Stomach smooth muscle (tissue), 2 donors: ENCODE results near the gene PSMB7.

Experiments used
- H3K27ac ChIP-seq: one replicate; pipeline ENCODE4 v1.7.0; 2013; ENCODE audit warnings: mild to moderate bottlenecking, low read length, inconsistent platforms
- H3K27me3 ChIP-seq, 2 donors: one replicate each; pipeline ENCODE4 v1.7.0; 2013; ENCODE audit warnings: low read length in 2 of 2; ENCODE audit not compliant: insufficient read depth in 2 of 2, control insufficient read depth in 1 of 2
- H3K36me3 ChIP-seq, 2 donors: one replicate each; pipeline ENCODE4 v1.7.0; 2013; ENCODE audit warnings: low read length in 2 of 2; ENCODE audit not compliant: control insufficient read depth in 2 of 2, insufficient read depth in 2 of 2
- H3K4me1 ChIP-seq: one replicate; pipeline ENCODE4 v1.7.0; 2013; ENCODE audit warnings: low read length; ENCODE audit not compliant: control insufficient read depth, insufficient read depth
- H3K4me3 ChIP-seq, 2 donors: one replicate each; pipeline ENCODE4 v1.7.0; 2013; ENCODE audit warnings: low read length in 2 of 2
- H3K9ac ChIP-seq, 2 donors: one replicate each; pipeline ENCODE4 v1.7.0; 2013; ENCODE audit warnings: low read length in 2 of 2, mild to moderate bottlenecking in 1 of 2
- H3K9me3 ChIP-seq, 2 donors: one replicate each; pipeline ENCODE4 v1.7.0; 2013; ENCODE audit warnings: low read length in 2 of 2; ENCODE audit not compliant: control insufficient read depth in 2 of 2
- donor health status: healthy.
- donor health status: Pancreatic carcinoma.

PSMB7 gene

DNA sequence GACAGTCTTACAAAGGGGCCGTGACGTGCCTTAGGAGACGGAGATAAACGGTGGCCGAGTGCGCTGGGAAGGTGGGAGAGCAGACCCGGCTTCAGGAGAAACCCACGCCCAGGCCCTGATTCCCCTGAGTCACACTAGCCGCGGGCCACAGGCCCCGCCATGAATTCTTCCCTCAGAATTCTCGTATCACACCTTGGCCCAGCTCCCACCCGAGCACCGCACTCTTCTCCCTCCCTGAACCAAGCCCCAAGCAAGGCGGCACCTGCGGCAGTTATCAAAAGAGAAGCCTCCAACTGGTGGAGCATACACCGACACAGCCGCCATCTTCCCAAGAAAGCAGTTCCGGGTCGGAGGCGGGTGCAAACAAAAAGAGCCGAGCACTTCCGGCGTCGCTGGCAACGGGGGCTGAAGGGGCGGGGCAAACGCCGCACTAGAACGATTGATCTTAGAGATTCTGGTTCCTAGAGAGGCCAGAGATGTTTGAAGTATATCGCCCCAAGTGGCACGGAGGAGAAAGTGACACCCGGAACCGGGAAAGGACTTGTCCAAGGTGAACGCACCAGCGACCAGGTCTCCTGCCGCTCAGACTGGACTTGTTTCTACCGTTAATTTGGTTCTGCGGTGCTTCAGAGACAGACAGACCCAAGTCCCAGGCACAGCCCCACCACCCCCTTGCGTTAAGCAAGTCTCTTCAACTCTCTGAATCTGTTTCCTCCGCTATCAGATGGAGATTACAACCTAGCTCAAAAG lies at the start of gene PSMB7:
Gene PSMB7, minus strand, starts transcription at position 341 of the 750 bp plus-strand sequence. Its CDS starts 17 bp downstream, at position 324.
- Histone ChIP-seq H3K27me3 (no peaks in the 10 kb centered on the region), H3K27ac (no peak within 1 kb of the TSS)

DNA sequence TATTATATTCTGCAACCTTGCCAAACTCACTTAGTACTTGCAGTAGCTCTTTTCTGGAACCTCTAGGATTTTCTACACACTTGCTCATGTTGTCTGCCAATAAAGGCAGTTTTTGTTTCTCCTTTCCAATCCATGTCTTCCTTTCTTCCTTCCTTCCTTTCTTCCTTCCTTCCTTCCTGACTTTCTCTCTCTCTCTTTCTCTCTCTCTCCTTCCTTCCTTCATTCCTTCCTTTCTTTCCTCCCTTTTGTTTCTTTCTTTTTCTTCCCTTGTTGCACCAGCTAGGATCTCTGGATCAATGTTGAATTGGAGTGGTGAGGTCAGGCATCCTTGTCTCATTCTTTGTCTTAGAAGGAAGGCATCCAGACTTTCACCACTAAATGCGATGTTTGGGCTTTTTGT lies 47.5 kb upstream of the PSMB7 start:
- no peak overlapping the region for H3K9ac ChIP-seq
- no peaks in the 10 kb centered on the region for H3K4me1 ChIP-seq
- H3K27me3 ChIP-seq, result peaks cover 0 to 2% of the 10 kb centered on the region in 2 donors
- no peaks in the 10 kb centered on the region for H3K36me3 ChIP-seq
- no peaks in the 10 kb centered on the region for H3K9me3 ChIP-seq
- H3K27ac ChIP-seq, result no peak overlapping the region
- H3K4me3 ChIP-seq, result no peak overlapping the region

More for the DNA sequence above, at the start of gene PSMB7:
- Histone ChIP-seq H3K9me3 (peaks cover 0 to 3% of the 10 kb centered on the region in 2 donors), H3K36me3 (peaks cover 15 to 26% of the 10 kb centered on the region in 2 donors), H3K4me1 (peaks cover 9% of the 10 kb centered on the region), H3K9ac (peak within 1 kb of the TSS; percentile 93 to 95), H3K4me3 (peak within 1 kb of the TSS; percentile 98 to 99)

DNA sequence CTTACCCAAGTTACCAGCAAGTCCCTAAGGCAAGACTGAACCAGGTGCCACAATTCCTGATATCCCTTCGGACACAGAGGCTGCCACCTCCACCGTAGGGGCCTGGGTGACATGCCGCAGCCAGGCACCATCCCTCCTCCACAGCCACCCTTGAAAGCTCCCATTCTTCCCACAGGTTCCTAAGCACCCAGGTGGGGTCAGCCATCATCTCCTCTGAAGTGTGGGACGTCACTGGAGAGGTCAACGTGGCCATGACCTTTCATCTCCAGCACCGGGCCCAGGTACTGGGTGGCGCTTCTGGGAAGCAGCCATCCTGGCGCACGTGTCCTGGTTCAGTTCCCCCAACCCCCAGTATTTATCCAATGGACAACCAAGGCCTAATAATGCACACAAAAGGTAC lies 43.2 kb upstream of the PSMB7 start:
- no peak overlapping the region for H3K4me3 ChIP-seq
- H3K36me3 ChIP-seq, result no peaks in the 10 kb centered on the region
- no peaks in the 10 kb centered on the region for H3K4me1 ChIP-seq
- H3K27me3 ChIP-seq, result peaks cover 9 to 11% of the 10 kb centered on the region in 2 donors
- no peak overlapping the region for H3K27ac ChIP-seq
- no peaks in the 10 kb centered on the region for H3K9me3 ChIP-seq
- no peak overlapping the region for H3K9ac ChIP-seq

DNA sequence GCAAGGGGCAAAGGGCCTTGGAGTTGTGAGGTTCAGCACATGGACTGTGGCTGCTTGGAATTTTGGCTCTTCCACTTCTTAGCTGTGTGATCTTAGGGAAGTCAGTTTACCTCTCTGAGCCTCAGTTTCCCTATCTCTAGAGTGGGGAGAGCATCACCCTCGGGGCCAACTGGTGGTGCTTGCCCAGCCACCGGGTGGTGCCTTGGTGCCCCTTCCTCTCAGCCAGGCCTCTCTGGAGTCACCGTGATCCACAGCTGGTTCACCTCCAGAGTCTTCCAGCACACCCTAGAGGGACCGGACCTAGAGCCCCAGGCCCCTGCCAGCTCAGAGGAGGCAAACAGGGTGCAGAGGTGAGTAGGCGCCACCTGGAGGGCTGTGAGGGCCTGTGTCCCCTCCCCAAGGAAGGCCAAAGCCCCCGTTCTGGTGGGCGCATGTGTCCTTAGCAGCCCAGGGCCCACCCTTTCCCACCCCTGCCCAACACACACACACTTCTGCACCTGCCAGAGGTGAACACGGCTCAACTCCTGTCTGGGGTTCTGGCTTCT lies 42.7 kb upstream of the PSMB7 start:
- no peaks in the 10 kb centered on the region for H3K36me3 ChIP-seq
- H3K9me3 ChIP-seq, result no peaks in the 10 kb centered on the region
- H3K4me3 ChIP-seq, result no peak overlapping the region
- no peak overlapping the region for H3K9ac ChIP-seq
- H3K27me3 ChIP-seq, result peaks cover 9 to 16% of the 10 kb centered on the region in 2 donors
- no peak overlapping the region for H3K27ac ChIP-seq
- H3K4me1 ChIP-seq, result peaks cover 5% of the 10 kb centered on the region

DNA sequence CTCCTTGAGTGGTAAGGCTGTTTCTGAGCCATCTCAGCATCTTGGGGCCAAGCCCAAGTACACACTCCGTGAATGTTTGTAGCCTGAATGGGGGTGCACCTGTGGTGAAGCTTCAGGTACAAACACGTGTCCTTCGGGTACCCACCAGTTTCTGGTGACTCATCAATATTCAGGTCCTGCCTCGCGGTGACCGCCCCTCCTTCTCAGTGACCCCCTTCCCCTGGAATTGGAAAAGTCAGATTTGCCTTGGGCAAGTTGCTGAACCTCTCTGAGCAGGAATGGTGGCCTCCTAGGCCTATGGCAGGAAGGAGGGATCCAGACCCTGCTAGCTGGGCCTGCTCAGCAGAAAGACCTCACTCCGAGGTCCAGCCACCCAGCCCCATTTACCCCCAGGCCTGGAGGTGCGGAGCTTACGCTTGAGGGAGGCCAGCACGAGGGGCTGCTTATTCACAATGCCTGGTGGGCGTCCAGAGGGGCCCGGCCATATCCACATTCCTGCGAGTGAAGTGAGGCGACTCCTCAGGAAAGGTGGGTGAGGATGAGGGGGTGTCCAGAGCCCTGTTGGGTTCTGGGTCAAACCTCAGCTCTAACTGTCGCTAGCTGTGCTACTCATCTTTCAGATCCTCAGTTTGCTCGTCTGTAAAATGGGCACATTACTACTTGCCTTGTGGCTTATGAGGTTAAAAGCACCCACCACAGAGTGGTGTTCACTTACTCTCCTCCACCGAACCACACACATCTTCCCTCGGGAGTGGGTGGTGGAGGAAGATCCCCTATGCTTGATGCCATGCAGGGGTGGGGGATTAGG lies 42.0 kb upstream of the PSMB7 start:
- Histone ChIP-seq H3K4me3 (no peak overlapping the region), H3K4me1 (peaks cover 5% of the 10 kb centered on the region), H3K27me3 (peaks cover 15 to 22% of the 10 kb centered on the region in 2 donors), H3K27ac (no peak overlapping the region), H3K36me3 (no peaks in the 10 kb centered on the region), H3K9me3 (no peaks in the 10 kb centered on the region), H3K9ac (no peak overlapping the region)

DNA sequence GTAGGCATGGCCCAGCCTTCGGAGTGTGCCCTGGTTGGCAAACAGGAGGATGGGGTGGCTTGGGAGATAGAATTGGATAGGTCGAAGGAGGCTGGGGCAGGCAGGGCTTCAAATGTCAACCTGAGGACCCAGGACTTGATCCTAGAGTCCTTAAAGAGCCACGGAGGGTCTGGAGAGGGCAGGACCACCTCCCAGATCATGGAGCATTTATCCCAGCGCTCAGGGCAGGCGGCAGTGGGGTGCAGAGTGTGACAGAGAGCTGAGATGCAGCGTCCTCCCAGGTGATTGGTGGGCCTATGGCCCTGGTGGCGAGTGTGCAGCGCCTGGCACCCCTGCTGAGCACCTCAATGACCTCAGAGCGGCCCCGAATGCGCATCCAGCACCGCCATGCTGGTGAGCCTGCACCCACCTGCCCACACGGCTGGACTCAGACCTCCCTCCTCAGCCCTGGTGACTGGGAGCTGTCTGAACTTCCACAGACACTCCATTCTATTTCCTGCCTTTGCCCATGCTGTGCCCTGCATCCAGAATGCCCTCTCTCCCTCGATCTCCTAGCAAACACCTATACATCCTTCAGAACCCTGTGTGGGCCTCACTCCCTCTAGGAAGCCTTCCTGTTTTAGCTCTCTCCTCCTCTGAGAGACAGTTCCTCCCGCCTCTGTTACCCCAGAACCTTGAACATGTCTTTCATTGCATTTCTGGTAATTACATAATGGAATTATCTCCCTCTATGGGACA lies 41.3 kb upstream of the PSMB7 start:
- Histone ChIP-seq H3K4me1 (peaks cover 5% of the 10 kb centered on the region), H3K4me3 (no peak overlapping the region), H3K27ac (no peak overlapping the region), H3K9ac (no peak overlapping the region), H3K9me3 (no peaks in the 10 kb centered on the region), H3K36me3 (no peaks in the 10 kb centered on the region), H3K27me3 (peaks cover 19 to 28% of the 10 kb centered on the region in 2 donors)

DNA sequence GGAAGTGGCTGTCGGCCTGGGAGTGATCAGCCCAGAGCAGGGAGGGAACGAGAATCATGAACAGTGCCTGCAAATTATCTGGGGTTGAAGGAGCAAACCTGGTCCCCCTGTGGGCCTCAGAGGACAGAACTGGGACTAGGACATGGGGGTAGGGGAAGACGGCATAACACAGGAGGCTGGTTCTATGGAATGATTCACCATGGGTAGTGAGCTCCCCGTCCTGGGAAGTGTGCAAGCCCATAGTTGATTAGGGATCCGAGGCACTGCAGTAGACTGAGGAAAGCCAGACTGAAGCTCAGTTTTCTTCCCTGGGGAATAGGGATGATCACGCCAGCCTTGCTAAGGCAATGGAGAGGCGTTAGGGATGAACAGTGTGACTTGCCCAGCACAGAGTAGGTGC lies 40.6 kb upstream of the PSMB7 start:
- H3K4me1 ChIP-seq, result peaks cover 5% of the 10 kb centered on the region
- no peak overlapping the region for H3K27ac ChIP-seq
- peaks cover 26 to 34% of the 10 kb centered on the region in 2 donors for H3K27me3 ChIP-seq
- no peaks in the 10 kb centered on the region for H3K36me3 ChIP-seq
- H3K9me3 ChIP-seq, result no peaks in the 10 kb centered on the region
- H3K4me3 ChIP-seq, result no peak overlapping the region
- H3K9ac ChIP-seq, result no peak overlapping the region

DNA sequence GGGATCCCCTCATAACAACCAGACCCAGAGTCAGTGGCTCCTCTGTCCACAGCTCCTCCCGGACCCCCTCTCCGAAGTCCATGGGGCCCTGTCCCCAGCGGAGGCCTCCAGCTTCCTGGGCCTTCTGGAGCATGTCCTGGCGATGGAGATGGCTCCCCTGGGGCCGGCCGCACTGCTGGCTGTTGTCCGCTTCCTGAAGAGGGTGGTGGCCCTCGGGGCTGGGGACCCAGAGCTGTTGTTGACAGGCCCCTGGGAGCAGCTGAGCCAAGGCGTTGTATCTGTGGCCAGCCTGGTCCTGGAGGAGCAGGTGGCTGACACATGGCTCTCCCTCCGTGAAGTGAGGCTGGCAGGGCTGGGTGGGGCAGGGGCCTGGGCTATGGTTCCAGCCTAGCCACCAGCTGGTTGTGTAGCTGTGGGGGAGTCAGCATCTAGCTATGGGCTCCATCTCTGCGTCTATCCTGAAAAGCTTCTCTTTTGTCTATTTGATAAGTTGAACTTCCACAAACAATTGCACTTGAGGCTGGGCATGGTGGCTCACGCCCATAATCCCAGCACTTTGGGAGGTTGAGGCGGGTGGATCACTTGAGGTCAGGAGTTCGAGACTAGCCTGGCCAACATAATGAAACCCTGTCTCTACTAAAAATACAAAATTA lies 39.7 kb upstream of the PSMB7 start:
- Histone ChIP-seq H3K27me3 (peaks cover 30 to 43% of the 10 kb centered on the region in 2 donors), H3K9ac (no peak overlapping the region), H3K36me3 (no peaks in the 10 kb centered on the region), H3K4me3 (no peak overlapping the region), H3K27ac (no peak overlapping the region), H3K9me3 (no peaks in the 10 kb centered on the region), H3K4me1 (peaks cover 5% of the 10 kb centered on the region)

DNA sequence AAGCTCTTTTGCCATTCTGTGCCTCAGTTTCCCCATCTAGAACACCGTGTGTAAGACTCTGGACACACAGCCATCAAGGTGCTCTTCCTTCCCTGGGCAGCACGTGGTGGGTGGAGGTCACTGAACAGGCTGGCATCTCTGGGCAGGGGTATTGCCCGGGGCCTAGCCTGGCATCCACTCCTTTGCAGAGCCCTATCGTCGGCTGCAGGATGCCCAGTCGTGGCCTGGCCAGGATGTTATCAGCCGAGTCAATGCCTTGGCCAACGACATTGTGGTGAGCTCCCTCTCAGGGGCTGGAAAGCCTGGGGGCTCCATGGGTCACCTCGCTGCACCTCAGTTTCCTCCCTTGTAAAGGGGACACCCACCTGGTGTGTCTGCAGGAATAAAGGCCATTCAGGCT lies 39.1 kb upstream of the PSMB7 start:
- Histone ChIP-seq H3K36me3 (no peaks in the 10 kb centered on the region), H3K9me3 (no peaks in the 10 kb centered on the region), H3K4me1 (peaks cover 5% of the 10 kb centered on the region), H3K27ac (no peak overlapping the region), H3K4me3 (no peak overlapping the region), H3K9ac (no peak overlapping the region), H3K27me3 (peaks cover 36 to 46% of the 10 kb centered on the region in 2 donors)
